NOMO-1 (cell line): ENCODE measurements around the gene TAS1R2.
A peak's percentile ranks its signal among the peaks of the same experiment; 100 is the strongest.
"Not testable (repeated sequence)": the region's sequence is repeated elsewhere in the genome, so short reads cannot be mapped to it uniquely, and the experiment has no call there.

Source experiments
- DNase-seq, 2 experiments: peaks; one replicate each; lab custom pipeline; 2025; ENCODE audit not compliant: unreplicated experiment in 2 of 2; lab: John Stamatoyannopoulos, UW

TAS1R2 gene

DNA sequence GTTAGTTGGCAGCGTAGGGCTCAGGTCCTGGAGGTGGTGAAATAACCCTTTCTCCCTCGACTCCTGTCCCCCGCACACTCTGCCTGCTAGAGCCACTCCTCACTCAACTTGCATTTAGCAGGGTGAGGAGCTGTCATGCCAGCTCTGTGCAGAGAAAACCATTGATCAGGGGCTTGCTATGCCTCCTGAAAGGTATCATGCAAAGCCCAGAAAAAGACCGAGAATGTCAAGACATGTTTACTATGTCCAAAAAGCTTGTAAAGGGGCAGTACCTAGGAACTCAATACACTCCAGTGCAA, 24.9 kb upstream of the TAS1R2 start:
- no peak for DNase-seq

DNA sequence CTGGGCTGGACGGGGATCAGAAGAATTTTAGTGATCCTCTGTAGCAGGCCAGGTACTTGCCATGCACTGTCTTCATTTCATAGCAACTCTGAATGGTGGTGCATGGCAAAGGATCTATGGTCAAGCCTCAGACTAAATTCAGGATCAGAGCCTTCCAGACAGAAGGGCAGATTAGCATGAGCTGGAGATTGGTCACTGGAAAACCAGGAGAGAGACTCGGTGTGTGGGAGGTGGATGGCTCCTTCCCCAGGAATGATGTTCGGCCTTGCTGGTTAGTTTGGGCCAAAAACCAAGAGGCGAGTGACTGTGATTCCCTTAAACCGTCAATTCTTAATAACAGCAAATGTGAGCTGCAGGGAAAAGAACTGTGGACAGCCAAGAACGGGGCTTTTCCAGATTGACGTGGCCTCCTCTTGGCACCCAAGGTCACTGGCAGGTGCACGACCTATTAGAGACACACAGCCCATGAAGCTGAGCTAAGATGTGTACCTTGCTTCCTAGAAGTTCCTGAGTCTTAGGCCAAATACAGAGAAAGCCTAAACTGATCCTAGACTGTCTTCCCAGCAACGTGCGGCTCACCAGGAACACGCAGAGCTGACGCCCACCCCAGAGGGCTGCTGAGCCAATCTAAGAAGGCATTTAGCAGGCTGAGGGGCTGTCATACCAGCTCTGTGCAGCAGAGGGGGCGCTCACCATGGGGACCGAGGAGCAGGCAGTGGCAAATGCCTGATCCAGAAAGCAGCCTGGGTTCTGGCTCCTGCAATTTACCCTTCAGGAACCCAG, 24.4 kb upstream of the TAS1R2 start:
- peak in 1 of 2 experiments; percentile 41 for DNase-seq

DNA sequence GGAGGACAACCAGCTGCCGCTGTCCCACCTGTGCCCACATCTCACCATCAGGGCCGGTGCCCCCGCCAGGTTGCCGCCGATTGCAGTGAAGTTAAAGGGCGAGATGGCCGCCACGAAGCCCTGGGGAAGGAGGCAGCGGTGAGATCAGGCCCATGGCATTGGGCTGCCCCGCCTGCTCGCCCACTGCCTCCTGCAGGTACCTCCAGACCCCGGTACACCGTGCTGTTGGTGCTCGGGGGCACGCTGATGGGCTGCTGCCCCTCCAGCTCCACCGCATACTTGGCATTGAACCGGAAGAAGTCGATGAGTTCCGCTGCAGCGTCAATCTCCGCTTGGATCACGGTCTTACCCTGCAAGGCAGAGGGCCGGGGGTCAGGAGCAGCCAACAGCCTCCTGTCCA, 23.6 kb upstream of the TAS1R2 start:
- no peak for DNase-seq

DNA sequence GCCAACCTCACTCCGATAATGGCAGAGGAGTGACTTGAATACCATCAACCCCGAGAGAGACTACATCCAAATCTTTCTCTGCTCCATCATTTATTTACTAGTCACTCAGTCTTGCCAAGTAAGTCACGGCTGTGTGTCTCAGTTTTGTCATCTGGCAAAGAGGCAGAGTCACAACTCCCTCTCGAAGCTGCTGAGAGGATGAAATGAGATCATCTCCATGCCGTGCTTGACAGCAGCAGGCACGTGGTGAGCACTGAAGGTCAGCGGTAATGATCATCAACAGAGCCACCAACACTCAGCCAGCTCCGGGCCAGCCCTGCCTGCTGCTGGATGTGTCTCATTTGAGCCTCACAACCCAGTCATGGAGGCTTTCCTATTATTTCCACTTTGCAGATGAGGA, 23.0 kb upstream of the TAS1R2 start:
- no peak for DNase-seq

DNA sequence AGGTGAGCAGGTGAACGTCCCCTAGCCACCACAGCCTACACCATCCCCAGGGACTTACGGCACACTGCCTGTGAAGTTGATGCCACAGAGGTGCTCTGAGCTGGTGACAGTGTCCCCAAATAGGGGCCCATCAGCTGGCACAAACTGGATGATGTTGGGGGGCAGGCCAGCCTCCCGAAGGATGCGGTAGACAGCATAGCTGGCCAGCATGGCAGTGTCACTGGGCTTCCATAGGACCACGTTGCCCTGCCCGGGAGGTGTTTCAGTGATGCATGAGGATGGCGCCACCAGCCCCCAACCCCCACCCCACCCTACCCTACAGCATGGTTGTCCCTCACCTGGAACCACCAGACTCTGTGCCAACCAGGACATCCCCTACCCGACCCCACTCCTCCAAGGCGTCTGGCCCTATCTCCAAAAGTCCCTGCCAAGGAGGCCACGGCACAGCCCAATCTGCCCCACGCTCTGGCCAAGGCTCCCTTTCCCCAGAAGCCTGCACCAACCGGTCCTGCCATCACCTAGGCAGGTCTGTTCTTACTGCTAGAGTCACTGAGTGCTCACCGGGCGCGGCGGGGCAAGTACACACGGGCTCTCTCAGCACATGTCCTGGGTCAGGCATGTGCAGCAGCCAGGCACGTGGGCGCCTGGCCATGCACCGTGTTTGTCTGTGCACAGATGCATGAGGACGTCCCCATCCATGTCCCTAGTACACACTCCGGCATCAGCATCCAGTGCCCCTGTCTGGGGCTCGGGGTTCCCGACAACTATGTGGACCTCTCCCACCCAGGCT, 22.4 kb upstream of the TAS1R2 start:
- DNase-seq = no peak

DNA sequence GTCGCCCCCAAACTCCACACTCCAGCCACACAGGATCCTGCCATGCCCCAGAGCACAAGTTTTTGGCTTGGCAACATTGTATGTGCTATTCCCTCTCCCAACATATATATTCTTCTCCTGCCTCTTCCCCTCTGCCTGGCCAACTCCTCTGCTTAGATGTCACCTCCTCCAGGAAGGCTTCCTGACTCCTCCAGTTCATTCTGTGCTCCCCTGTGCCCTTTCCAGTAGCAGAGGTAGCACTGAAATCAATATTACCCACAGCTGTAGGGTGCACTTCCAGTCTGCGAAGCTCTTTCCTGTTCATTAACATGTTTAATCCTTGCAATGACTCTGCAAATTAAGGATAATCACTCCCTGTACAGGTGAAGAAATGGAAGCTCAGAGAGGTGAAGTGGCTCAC, 21.7 kb upstream of the TAS1R2 start:
- no peak for DNase-seq

DNA sequence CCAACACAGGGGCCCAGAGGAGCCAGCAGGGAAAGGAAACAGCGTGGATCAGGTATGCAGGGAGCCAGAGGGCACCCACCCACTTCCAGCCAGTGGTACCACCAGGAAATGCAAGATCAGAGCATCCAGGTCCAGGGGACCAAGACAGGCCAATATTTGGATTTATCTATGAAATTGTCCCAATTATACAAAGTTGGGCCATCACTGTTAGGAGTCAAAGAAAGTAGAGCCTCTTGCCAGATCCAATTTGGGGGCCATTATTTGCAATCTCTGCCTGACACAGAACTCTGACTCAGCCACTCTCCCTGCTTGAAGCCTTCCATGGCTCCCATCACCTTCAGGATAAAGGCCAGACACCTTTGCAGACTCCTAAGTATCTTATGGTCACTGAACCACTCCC, 21.1 kb upstream of the TAS1R2 start:
- no peak for DNase-seq

DNA sequence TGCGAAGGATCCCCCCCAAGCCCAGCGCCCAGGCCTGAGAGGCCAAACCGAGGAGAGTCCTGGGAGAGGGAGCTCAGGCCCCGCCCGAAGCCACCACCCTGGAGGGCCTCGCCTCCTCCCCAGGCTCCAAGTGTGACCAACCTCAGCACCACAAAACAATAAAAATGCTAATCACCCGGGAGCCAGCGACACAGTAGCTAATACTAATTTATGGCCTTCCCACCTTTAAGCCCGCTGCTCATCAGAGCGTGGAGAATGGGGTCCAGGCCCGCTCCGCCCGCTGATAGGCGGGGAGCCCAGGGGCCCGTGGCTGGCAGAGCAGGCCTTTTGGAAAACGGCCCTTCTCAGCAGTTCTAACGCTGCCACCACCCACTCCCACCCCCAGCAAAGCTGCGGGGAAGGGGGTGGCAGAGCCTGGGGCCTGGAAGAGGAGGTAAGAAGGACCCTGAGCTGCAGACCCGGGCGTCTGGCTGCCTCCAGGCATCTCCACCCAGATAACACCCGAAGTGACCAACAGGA, 20.4 kb upstream of the TAS1R2 start:
- no peak for DNase-seq

DNA sequence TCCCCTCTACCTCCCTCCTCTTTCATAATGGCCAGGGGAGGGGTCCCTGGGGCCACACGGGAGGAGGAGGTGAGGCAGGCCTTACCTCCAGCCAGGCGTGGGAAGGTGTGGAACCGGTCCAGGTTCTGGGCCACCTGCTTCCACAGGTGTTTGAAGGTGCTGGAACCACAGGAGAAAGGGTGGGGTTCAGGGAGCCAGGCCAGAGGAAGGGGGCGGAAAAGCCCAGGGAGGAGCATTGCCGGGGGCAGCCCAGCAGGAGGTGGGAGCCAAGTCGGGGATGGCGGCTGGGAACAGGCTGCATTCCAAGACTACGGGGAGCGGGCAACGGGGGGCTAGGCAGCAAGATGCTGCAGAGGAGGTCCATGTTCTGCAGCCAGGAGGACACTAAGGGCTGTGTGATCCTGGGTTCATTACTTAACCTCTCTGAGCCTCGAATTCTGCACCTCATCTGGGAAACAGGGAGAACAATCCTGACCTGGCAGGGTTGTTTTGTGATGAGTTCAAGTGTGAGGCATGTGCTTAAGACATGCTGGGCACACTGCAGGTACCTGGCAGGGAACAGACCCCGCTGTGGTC, 19.8 kb upstream of the TAS1R2 start:
- DNase-seq = no peak

DNA sequence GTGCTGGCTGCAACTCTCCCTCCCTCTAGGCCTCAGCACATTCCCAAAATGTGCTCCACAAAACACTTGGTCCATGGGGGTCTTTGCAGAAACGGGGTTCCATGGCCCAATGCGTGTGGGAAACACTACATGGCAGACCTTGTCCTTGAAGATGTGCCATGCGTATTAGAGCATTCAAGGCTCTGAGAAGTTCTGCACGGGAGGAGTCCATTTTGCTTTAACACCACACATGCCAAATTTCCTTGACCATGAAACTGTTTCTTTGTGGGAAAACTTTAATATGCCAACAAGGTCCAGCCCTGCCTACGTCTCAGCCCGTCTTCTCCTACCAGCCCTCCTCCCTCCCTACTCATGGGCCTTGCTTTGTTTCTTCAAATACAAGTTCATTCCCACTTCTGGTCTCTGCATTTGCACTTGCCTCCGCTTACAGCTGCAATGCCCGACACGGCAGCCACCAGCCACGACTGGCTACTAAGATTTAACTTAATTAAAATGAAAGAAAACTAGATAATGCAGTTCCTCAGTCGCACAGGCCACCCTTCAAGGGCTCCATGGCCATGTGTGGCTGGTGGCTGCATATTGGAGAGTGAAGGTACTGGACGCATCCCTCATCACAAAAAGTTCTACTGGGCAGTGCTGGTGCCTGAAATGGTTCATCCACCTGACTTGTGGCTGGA, 19.2 kb upstream of the TAS1R2 start:
- DNase-seq = no peak

DNA sequence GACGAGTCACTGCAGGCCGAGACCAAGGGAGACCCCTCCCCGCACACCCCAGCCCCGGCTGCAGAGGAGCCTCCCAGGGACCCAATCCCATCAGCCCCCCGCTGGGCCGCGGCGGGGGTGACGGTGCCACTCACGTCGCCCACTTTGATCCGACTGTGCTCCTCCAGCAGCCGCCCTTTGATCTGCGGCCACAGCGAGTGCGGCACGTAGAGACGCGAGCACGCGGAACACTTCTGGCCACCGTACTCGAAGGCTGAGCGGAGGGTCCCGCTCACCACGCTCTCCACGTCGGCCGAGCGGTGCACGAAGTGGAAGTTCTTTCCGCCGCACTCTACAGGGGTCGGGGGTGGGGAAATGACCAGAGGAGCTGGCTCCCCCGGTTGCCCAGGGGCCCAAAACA, 17.8 kb upstream of the TAS1R2 start:
- DNase-seq = no peak

DNA sequence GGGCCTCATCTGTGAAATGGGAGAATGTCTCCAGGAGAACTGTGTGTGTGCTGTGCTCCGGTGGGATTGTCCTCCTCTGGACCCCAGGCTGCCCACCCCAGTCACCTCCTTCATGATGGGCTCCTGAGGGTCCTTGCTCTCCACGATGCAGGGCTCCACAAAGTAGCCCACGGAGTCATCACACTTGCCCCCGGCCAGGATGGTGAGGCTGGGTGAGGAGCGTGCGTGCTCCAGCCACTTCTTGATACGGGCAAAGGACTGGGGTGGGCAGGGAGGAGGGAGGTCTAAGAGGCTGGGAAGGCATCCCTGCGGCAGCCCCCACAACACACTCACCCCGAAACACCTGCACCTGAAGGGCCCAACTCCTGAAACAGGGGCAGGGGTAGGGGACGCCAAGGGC, 16.8 kb upstream of the TAS1R2 start:
- DNase-seq = no peak

DNA sequence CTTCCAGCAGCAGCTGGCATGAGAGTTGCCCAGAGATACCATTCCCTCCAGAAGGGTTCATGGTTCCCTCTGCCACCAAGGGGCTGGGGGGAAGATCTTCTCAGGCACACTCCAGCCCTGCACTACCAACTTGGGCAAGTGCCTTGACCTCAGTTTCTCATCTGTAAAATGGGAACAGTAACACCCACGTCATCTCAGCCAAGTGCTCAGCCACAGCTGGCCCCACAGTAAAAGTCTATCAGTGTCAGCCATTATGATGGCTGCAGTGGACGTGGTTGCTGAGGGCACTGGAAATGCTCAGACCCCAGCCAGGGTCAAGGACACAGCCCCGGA, 16.3 kb upstream of the TAS1R2 start:
- no peak for DNase-seq

DNA sequence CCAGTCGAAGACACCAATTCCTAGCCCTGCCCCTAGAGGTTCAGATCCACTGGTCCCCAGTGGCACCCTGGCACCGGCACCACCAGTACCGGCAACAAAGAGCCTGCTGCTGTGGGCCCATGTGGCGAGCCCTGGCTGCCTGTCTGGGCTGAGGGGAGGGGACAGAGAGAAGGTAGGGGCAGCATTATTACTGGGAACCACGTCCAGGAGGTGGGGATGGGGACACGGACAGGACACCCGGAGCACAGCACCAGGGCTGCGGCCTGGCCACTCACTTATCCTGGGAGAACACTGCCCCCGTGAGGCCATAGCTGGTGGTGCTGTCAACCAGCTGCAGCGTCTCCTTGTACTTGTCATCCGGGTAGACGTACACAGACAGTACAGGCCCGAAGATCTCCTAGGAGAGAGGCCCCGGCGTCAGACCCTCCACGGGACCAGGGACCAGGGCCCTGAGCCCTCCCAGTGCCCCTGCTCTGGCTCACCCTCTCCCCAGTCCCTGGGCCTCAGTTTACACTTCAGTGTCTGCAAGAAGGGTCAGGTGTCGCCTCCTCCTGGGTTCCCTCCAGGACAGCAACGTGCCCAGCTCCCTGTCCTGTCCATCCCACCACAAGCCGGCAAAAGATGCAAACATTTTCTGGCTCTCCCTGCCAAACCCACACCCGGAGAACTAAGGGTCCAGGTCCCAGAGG, 15.8 kb upstream of the TAS1R2 start:
- DNase-seq = peak in 1 of 2 experiments; percentile 32

DNA sequence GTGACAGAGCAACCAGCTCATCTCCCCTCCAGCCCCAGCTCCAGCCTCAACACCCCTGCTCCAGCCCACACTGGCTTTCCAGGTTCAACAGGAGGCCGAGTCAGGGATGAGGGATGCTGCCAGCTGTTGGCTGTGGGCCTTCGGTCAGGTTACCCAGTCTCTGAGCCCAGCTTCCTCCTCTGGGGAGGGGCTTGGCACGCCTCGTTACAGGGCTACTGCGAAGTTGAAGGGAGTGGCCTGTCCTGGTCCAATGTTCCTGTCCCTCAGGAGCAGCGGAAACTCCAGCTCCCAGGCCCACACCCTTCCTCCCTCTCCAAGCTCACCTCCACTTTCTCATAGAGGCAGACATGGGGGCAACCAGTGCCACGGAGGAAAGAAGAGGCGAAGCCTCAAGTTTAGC, 15.1 kb upstream of the TAS1R2 start:
- no peak for DNase-seq

DNA sequence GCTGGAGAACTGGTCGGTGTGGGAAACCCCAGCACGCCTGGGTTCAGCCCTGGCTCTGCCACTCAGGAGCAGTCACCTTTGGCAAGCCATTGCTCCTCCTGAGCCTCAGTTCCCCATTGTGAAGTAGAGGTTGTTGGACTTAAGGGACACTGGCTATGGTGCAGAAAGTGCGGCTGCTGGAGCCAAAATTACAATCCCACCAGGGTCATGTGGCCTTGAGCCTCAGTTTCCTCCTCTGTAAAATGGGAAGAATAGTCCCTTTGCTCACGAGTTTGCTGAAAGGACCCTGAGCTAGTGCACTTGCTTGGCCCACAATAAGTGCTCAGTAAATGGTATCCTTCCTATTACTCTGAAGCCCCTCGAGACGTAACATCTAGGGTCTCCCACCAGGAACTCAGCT, 14.6 kb upstream of the TAS1R2 start:
- no peak for DNase-seq

DNA sequence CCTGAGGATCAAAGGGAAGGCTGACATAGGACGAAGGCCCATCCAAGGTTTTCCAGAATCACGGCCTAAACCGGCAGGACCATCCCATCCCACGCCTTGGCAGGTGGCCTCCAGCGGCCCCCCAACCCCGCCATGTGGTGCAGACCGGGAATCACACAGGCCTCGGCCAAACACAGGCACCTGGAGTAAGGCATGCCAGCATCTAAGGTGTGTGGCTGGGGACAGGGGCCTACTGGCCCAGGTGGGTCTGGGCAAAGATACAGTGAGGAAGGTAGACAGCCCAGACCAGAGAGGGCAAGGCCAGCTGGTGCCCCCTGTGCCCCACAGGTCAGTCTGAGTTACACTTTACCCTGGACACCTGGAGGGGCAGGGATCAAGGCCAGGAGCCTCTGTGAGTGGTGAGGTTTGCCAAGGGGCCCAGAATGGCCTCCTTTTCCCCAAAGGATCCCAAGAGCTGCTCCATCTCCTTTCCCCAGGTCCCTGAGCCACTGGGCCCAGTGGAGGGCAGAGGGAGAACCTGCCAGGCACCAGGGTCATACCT, 12.7 kb upstream of the TAS1R2 start:
- DNase-seq = no peak

DNA sequence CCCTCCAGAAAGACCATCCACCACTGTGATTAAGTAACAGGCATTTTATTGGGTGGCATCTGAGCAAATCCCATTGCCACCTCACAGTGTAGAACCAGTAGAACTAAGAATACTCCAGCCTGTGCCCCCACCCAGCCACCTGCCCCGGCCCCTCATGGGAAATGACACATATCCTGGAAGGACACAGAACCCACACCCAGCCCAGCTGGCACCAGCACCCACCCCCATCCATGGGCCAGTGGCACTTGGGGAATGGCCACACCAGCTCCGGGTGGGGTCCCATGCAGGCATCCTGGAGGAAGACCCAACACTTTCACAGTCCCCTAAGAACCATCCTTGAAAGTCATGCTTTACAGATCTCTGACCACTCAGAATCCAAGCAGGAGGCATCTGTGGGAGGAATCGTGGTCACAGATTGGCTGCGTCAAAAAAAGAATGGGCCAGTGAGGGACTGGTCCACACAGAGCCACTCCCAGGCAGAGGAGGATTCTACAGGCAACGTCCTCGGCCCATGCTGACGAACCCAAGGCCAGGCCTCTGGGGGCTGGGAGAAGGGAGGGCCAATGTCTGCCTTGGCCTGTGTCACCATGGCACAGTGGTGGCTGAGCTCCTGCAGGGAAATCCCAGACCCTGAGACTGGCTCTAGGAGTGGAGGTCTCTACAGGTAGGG, 12.1 kb upstream of the TAS1R2 start:
- no peak for DNase-seq

DNA sequence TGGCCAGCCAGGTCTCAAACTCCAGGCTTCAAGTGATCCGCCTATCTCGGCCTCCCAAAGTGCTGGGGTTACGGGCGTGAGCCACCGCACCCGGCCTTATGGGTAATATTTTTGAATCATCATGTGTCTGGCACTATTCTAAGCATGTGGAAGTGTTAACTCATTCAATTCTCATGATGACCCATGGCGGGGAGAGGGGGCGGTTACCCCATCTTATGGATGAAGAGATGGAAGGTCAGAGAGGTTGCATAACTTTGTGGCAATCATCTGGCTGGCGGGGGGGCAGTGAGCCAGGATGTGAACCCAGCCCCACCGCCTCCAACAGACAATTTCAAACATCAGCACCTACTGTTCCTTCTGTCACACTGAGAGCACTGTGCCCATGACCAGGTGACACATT, 11.5 kb upstream of the TAS1R2 start:
- no peak for DNase-seq

DNA sequence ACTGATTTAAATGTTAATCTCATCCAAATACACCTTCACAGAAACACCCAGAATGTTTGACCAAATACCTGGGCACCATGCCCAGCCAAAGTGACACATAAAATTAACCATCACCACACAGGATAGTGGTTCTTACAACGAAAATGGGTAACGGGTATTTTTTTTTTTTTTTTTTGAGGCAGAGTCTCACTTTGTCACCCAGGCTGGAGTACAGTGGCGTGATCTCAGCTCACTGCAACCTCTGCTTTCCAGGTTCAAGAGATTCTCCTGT, 11.1 kb upstream of the TAS1R2 start:
- DNase-seq = not testable (repeated sequence)
